MM.1S (cell line): ENCODE measurements around the gene NOTUM.

Experiments used
- DNase-seq: peaks from one replicate; pipeline ENCODE4 v3.0.0-alpha.2; 2015
- H2AFZ ChIP-seq: fragments of 300-600 bp; sonication (generic); 2 replicates; pipeline ENCODE4 v1.6.0; 2016; ENCODE audit warnings: antibody characterized with exemption, low read length
- H3F3A ChIP-seq: fragments of 300-600 bp; sonication (generic); 2 replicates; pipeline ENCODE4 v1.6.1; 2016; ENCODE audit warnings: mild to moderate bottlenecking, antibody characterized with exemption, low read length, moderate library complexity, mixed read lengths; ENCODE audit not compliant: insufficient read depth
- H3K27ac ChIP-seq: fragments of 300-600 bp; sonication (generic); 2 replicates; pipeline ENCODE4 v1.5.1; 2016; ENCODE audit warnings: mild to moderate bottlenecking, low read length
- H3K27me3 ChIP-seq: fragments of 300-600 bp; sonication (generic); replicated peaks from 2 replicates; pipeline ENCODE4 v1.6.0; 2016; ENCODE audit warnings: low read length; ENCODE audit not compliant: insufficient read depth
- H3K36me3 ChIP-seq: fragments of 300-600 bp; sonication (generic); replicated peaks from 2 replicates; pipeline ENCODE4 v1.6.1; 2016; ENCODE audit warnings: mild to moderate bottlenecking, low read length, mixed read lengths; ENCODE audit not compliant: insufficient read depth
- H3K4me1 ChIP-seq: fragments of 300-600 bp; sonication (generic); 2 replicates; pipeline ENCODE4 v1.6.1; 2016; ENCODE audit warnings: low read length, mixed read lengths
- H3K4me2 ChIP-seq: fragments of 300-600 bp; sonication (generic); 2 replicates; pipeline ENCODE4 v1.6.0; 2016; ENCODE audit warnings: low read depth, low read length
- H3K4me3 ChIP-seq: fragments of 300-600 bp; sonication (generic); 2 replicates; pipeline ENCODE4 v1.5.1; 2016; ENCODE audit warnings: low read length, mixed read lengths
- H3K79me2 ChIP-seq: fragments of 300-600 bp; sonication (generic); 2 replicates; pipeline ENCODE4 v1.6.1; 2016; ENCODE audit warnings: mixed run types, low read length, mixed read lengths
- H3K9ac ChIP-seq: fragments of 300-600 bp; sonication (generic); 2 replicates; pipeline ENCODE4 v1.6.1; 2016; ENCODE audit warnings: low read length, mixed read lengths
- H3K9me2 ChIP-seq: fragments of 300-600 bp; sonication (generic); replicated peaks from 2 replicates; pipeline ENCODE4 v1.6.1; 2016; ENCODE audit warnings: mild to moderate bottlenecking, low read length, mixed read lengths; ENCODE audit not compliant: insufficient read depth
- H3K9me3 ChIP-seq: fragments of 300-600 bp; sonication (generic); replicated peaks from 2 replicates; pipeline ENCODE4 v1.6.1; 2016; ENCODE audit warnings: mild to moderate bottlenecking, low read length, mixed read lengths; ENCODE audit not compliant: insufficient read depth
- H4K20me1 ChIP-seq: fragments of 300-600 bp; sonication (generic); 2 replicates; pipeline ENCODE4 v1.6.1; 2016; ENCODE audit warnings: mild to moderate bottlenecking, low read length, moderate library complexity, mixed read lengths; ENCODE audit not compliant: insufficient read depth
- EZH2 ChIP-seq: fragments of 300-600 bp; sonication (generic); optimal IDR thresholded peaks from 2 replicates; pipeline ENCODE3; 2017; ENCODE audit warnings: low read depth, mild to moderate bottlenecking, antibody characterized with exemption, low read length, mixed read lengths
- EZH2phosphoT487 ChIP-seq: fragments of 300-600 bp; sonication (generic); IDR thresholded peaks from 2 replicates; pipeline ENCODE4 v1.6.1; 2018; ENCODE audit warnings: antibody characterized with exemption, low read length
- TF ChIP-seq, protein P1 (sequence below): fragments of 300-600 bp; sonication (generic); IDR thresholded peaks from 2 replicates; pipeline ENCODE4 v1.5.1; 2016; ENCODE audit warnings: antibody characterized with exemption, low read length, mixed read lengths

NOTUM gene

DNA sequence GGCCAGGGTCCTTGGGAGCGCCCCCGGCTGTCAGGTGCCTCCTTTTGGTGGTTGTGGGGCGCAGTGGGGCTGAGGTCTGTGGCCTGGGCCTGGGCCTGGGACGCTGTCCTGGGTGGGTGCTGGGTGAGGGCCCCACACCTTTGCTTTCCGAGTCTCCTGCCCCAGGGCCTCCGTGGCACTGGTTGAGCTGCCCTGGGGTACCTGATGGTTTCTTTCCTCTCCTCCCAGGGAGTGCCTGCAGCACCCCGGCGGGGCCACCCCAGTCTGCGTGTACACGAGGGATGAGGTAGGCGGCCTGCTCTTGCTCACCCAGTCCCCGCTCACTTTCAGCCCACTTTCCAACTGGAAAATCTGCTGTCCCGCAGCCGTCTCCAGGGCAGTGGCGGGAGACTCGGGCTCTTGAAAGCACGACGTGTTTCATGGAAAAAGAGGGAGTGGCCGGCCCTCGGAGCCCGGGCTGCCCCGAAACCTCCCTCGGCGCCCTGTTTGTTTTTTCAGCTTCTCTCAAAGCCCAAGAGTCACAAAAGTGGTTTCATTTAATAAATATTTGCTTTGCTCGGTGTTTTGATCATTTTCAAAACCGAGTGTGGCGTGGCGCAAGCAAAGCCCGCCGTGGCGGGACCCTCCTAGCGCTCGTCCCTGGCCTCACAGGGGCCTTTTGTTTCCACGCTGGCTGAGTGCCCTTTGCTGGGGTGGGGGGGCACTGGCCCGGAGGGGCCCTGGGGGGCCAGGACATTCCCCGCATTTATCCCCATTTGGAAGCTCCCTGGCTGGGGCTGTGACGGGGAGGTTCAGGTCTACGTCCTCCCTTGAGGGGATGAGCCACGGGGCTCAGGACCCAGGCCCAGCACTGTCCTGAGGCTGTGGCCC is 33.8 kb upstream of the NOTUM start:
- Histone ChIP-seq H3K9me3 (no peaks in the 10 kb centered on the region), H3K79me2 (no peaks in the 10 kb centered on the region), H3K9me2 (no peaks in the 10 kb centered on the region), H3K9ac (no peak overlapping the region), H4K20me1 (no peaks in the 10 kb centered on the region), H3K36me3 (no peaks in the 10 kb centered on the region), H3K27me3 (no peaks in the 10 kb centered on the region), H3K27ac (no peak overlapping the region), H2AFZ (no peak overlapping the region), H3K4me3 (no peak overlapping the region), H3F3A (no peaks in the 10 kb centered on the region), H3K4me1 (no peaks in the 10 kb centered on the region), H3K4me2 (no peak overlapping the region)
- TF ChIP-seq EZH2 (no peak), EZH2phosphoT487 (no peak)
- TF ChIP-seq, protein P1, sequence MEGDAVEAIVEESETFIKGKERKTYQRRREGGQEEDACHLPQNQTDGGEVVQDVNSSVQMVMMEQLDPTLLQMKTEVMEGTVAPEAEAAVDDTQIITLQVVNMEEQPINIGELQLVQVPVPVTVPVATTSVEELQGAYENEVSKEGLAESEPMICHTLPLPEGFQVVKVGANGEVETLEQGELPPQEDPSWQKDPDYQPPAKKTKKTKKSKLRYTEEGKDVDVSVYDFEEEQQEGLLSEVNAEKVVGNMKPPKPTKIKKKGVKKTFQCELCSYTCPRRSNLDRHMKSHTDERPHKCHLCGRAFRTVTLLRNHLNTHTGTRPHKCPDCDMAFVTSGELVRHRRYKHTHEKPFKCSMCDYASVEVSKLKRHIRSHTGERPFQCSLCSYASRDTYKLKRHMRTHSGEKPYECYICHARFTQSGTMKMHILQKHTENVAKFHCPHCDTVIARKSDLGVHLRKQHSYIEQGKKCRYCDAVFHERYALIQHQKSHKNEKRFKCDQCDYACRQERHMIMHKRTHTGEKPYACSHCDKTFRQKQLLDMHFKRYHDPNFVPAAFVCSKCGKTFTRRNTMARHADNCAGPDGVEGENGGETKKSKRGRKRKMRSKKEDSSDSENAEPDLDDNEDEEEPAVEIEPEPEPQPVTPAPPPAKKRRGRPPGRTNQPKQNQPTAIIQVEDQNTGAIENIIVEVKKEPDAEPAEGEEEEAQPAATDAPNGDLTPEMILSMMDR, result no peak
- no peak for DNase-seq

DNA sequence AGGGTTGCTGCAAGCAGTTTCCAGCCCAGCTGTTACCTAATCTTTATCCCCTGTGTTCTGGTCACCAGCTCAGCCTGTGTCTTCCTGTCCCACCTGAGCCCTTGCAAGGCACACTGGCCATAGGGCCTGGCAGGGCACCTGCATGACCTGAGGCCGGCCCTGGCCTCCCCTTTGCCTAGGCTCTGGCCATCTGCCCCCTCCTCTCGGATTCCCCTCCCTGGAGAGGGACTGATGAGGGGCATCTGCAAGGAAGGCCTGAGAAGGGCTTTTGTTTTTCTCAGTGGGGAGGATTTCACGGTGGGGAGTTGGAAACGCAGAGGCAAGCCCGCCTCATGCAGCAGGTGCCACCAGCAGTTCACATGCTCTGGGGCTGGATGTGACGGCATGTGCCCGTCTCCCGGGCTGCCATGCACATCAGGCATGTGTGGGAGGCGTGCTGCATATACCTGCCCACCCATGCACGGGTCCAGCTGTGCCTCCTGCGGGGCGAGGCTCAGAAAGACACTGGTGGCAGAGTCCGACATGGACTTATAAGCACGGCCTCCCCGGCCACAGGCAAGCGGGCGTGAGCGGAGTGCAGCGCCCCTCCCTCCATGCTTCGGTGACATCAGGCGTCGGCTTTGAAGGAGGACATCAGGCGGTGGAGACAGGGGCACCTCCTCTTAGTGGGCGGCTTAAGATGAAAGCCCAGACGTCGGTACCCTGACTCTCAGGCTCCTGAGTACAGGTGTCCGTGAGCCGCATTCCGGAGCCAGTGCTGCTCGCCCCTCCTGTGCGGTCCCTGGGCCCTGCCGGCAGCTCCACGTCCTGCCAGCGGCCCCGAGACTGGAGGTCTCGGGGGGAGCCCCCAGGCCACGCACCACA is 33.0 kb upstream of the NOTUM start:
- DNase-seq, result no peak
- no peak overlapping the region for H3K27ac ChIP-seq
- TF ChIP-seq EZH2phosphoT487, result no peak
- TF ChIP-seq, protein P1, result no peak
- TF ChIP-seq EZH2, result no peak
- H3K36me3 ChIP-seq, result no peaks in the 10 kb centered on the region
- H3K4me2 ChIP-seq, result no peak overlapping the region
- H3F3A ChIP-seq, result no peaks in the 10 kb centered on the region
- no peaks in the 10 kb centered on the region for H3K27me3 ChIP-seq
- no peak overlapping the region for H3K4me3 ChIP-seq
- H2AFZ ChIP-seq, result no peak overlapping the region
- no peaks in the 10 kb centered on the region for H3K79me2 ChIP-seq
- no peaks in the 10 kb centered on the region for H4K20me1 ChIP-seq
- H3K9ac ChIP-seq, result no peak overlapping the region
- no peaks in the 10 kb centered on the region for H3K9me2 ChIP-seq
- no peaks in the 10 kb centered on the region for H3K9me3 ChIP-seq
- no peaks in the 10 kb centered on the region for H3K4me1 ChIP-seq

DNA sequence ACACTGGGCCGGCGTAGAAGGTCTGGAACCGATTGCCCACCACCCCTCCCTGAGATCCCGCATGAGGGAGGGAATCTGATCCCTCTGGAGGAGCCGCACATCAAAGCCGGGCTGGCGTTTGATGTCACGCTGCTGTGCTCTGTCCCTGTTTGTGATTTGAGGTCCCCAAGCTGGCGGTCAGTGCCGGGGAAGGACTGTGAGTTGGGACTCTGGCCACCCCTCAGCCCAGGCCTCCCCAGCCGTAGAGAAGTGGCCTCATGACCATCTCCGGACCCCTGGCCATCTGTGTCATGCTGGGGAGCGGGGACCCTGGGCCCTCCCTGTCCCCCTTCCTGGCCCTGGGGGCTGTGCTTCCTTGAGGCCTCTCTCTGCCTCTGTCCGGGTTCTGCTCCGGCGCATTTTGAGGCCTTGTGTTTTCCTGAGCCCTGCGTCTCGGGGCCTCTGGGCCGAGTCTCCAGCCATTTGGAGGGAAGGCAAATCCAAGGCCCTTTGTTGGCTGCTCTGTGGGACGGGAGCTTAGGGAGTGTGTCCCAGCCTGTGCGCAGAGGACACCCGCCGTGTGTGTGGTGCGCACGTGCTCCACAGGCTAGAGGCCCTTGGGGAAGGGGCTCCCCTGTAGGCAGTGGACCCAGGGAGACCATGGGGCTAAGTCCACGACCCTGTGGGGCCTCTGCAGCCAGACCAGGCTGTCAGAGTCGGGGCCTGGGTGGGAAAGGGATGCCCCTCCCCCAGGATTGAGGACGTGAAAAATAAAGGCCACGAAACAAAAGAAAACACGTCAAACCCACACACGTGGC is 31.5 kb upstream of the NOTUM start:
- H3K9ac ChIP-seq, result no peak overlapping the region
- no peaks in the 10 kb centered on the region for H3K9me3 ChIP-seq
- no peaks in the 10 kb centered on the region for H3F3A ChIP-seq
- H3K4me2 ChIP-seq, result no peak overlapping the region
- H3K36me3 ChIP-seq, result no peaks in the 10 kb centered on the region
- TF ChIP-seq, protein P1, result no peak
- no peak for TF ChIP-seq EZH2
- no peak for TF ChIP-seq EZH2phosphoT487
- no peak for DNase-seq
- H3K79me2 ChIP-seq, result no peaks in the 10 kb centered on the region
- no peaks in the 10 kb centered on the region for H4K20me1 ChIP-seq
- no peak overlapping the region for H3K27ac ChIP-seq
- H2AFZ ChIP-seq, result no peak overlapping the region
- no peaks in the 10 kb centered on the region for H3K27me3 ChIP-seq
- no peaks in the 10 kb centered on the region for H3K9me2 ChIP-seq
- no peak overlapping the region for H3K4me3 ChIP-seq
- no peaks in the 10 kb centered on the region for H3K4me1 ChIP-seq
